MM.1S (cell line): ENCODE measurements around the gene C20orf202.

ENCODE experiments used
- CTCF ChIP-seq: fragments of 300-600 bp; sonication (generic); IDR thresholded peaks from 2 replicates; pipeline ENCODE4 v1.5.1; 2016; ENCODE audit warnings: antibody characterized with exemption, low read length, mixed read lengths
- EZH2 ChIP-seq: fragments of 300-600 bp; sonication (generic); optimal IDR thresholded peaks from 2 replicates; pipeline ENCODE3; 2017; ENCODE audit warnings: low read depth, mild to moderate bottlenecking, antibody characterized with exemption, low read length, mixed read lengths

- peak; percentile 68 for TF ChIP-seq CTCF
- no peak for TF ChIP-seq EZH2
Measured at GRCh38 chr20:1212607-1213396, 9.5 kb downstream of the C20orf202 start.
